RWPE2 (cell line): ENCODE data around the gene CNBP.

Source experiments
- ATAC-seq: fragments of 200-7000 bp; cut with Tn5 transposase; 3 replicates; pipeline ENCODE4 v1.9.1; 2021; ENCODE audit warnings: low read depth
- DNase-seq: peaks from one replicate; pipeline ENCODE4 v3.0.0-alpha.2; 2020; ENCODE audit warnings: low spot score
- H3K27ac ChIP-seq: fragments of 450-650 bp; 2 replicates; pipeline ENCODE4 v1.5.1; 2017; ENCODE audit warnings: mild to moderate bottlenecking; ENCODE audit not compliant: poor library complexity, severe bottlenecking
- H3K27me3 ChIP-seq: fragments of 250-450 bp; sonication (Bioruptor Pico); 2 replicates; pipeline ENCODE4 v1.5.1; 2021; ENCODE audit warnings: mild to moderate bottlenecking, moderate library complexity; ENCODE audit not compliant: insufficient read depth, poor library complexity, severe bottlenecking
- H3K36me3 ChIP-seq: fragments of 250-450 bp; sonication (Bioruptor Pico); 2 replicates; pipeline ENCODE4 v1.5.1; 2020; ENCODE audit warnings: low read depth, mild to moderate bottlenecking, moderate library complexity
- H3K4me1 ChIP-seq: fragments of 250-450 bp; sonication (Bioruptor Pico); 2 replicates; pipeline ENCODE4 v1.5.1; 2021; ENCODE audit warnings: mild to moderate bottlenecking, moderate library complexity; ENCODE audit not compliant: insufficient read depth, poor library complexity, severe bottlenecking
- H3K4me3 ChIP-seq: fragments of 250-450 bp; sonication (Bioruptor Pico); 2 replicates; pipeline ENCODE4 v1.5.1; 2021; ENCODE audit warnings: mild to moderate bottlenecking, moderate library complexity; ENCODE audit not compliant: severe bottlenecking
- H3K9me3 ChIP-seq: fragments of 250-450 bp; sonication (Bioruptor Pico); 2 replicates; pipeline ENCODE4 v1.5.1; 2021; ENCODE audit warnings: mild to moderate bottlenecking, moderate library complexity; ENCODE audit not compliant: severe bottlenecking
- CTCF ChIP-seq: fragments of 450-650 bp; IDR thresholded peaks from one replicate; pipeline ENCODE4 v1.5.1; 2017; ENCODE audit warnings: mild to moderate bottlenecking, moderate library complexity; ENCODE audit not compliant: poor library complexity, severe bottlenecking

CNBP gene

GRCh38 chr3:129164500-129164899, 19.2 kb downstream of the CNBP start:
- TF ChIP-seq CTCF: no peak

GRCh38 chr3:129162729-129163579, 20.7 kb downstream of the CNBP start:
- no peaks in the 10 kb centered on the region for H3K4me1 ChIP-seq
- H3K27ac ChIP-seq: peak overlapping the region; percentile 87
- H3K27me3 ChIP-seq: no peaks in the 10 kb centered on the region
- no peaks in the 10 kb centered on the region for H3K9me3 ChIP-seq
- H3K36me3 ChIP-seq: peaks cover 36% of the 10 kb centered on the region
- H3K4me3 ChIP-seq: no peak overlapping the region
- DNase-seq: no peak
- no peak for ATAC-seq
- TF ChIP-seq CTCF: no peak

More at GRCh38 chr3:129164500-129164899, 19.2 kb downstream of the CNBP start:
- H3K9me3 ChIP-seq: no peaks in the 10 kb centered on the region
- H3K4me1 ChIP-seq: no peaks in the 10 kb centered on the region
- no peak overlapping the region for H3K27ac ChIP-seq
- no peak for DNase-seq
- H3K4me3 ChIP-seq: no peak overlapping the region
- no peak for ATAC-seq
- H3K36me3 ChIP-seq: peaks cover 37% of the 10 kb centered on the region
- no peaks in the 10 kb centered on the region for H3K27me3 ChIP-seq

GRCh38 chr3:129161860-129162271, 21.8 kb downstream of the CNBP start:
- Histone ChIP-seq H3K4me3 (peak overlapping the region; percentile 62), H3K36me3 (peaks cover 30% of the 10 kb centered on the region), H3K27me3 (no peaks in the 10 kb centered on the region), H3K9me3 (no peaks in the 10 kb centered on the region), H3K4me1 (no peaks in the 10 kb centered on the region), H3K27ac (peak overlapping the region; percentile 87)
- ATAC-seq (peak; percentile 15), DNase-seq (no peak)
- TF ChIP-seq CTCF: peak; percentile 55

- H3K27ac ChIP-seq: peak within 1 kb of the TSS; percentile 87
- H3K4me3 ChIP-seq: peak within 1 kb of the TSS; percentile 62
- no peaks in the 10 kb centered on the region for H3K4me1 ChIP-seq
- peak; percentile 90 for TF ChIP-seq CTCF
- H3K27me3 ChIP-seq: no peaks in the 10 kb centered on the region
- ATAC-seq (peak; percentile 74), DNase-seq (peak; percentile 89)
- peaks cover 30% of the 10 kb centered on the region for H3K36me3 ChIP-seq
- no peaks in the 10 kb centered on the region for H3K9me3 ChIP-seq
Measured at GRCh38 chr3:129160891-129161859, 22.5 kb downstream of the CNBP start, which contains the start of gene ISY1. Gene ISY1 (minus strand): TSS chr3:129161063. CDS start chr3:129160975, 88 bp downstream.
